Smooth muscle cell (in vitro differentiated cells): ENCODE results near the gene SH2D1A. TPM values are rescaled to one million over a fixed set of nuclear protein-coding genes. Genes with fewer than 3 reads are reported as not detected.
"Not testable (repeated sequence)": the region's sequence is repeated elsewhere in the genome, so short reads cannot be mapped to it uniquely, and the experiment has no call there.

ENCODE experiments used
- DNase-seq: peaks from one replicate; lab custom pipeline; 2025; ENCODE audit not compliant: unreplicated experiment; lab: John Stamatoyannopoulos, UW
- H2AFZ ChIP-seq: fragments of 200-600 bp; sonication (generic); 2 replicates; pipeline ENCODE4 v1.6.0; 2016; ENCODE audit warnings: antibody characterized with exemption, low read depth, mild to moderate bottlenecking
- H3F3A ChIP-seq: fragments of 200-600 bp; sonication (generic); 2 replicates; pipeline ENCODE4 v1.6.0; 2017; ENCODE audit warnings: antibody characterized with exemption, low read depth
- H3K27ac ChIP-seq: fragments of 200-600 bp; sonication (generic); 2 replicates; pipeline ENCODE4 v1.5.1; 2016; ENCODE audit warnings: low read depth, mild to moderate bottlenecking
- H3K27me3 ChIP-seq: fragments of 200-600 bp; sonication (generic); 2 replicates; pipeline ENCODE4 v1.6.1; 2016; ENCODE audit warnings: low read depth, mild to moderate bottlenecking
- H3K36me3 ChIP-seq: fragments of 200-600 bp; sonication (generic); 2 replicates; pipeline ENCODE4 v1.5.1; 2016; ENCODE audit warnings: low read depth
- H3K4me1 ChIP-seq: fragments of 200-600 bp; sonication (generic); 2 replicates; pipeline ENCODE4 v1.5.1; 2016; ENCODE audit warnings: low read depth
- H3K4me2 ChIP-seq: fragments of 200-600 bp; sonication (generic); 2 replicates; pipeline ENCODE4 v1.6.0; 2016; ENCODE audit warnings: mild to moderate bottlenecking
- H3K4me3 ChIP-seq: fragments of 200-600 bp; sonication (generic); 2 replicates; pipeline ENCODE4 v1.5.1; 2016; ENCODE audit warnings: mild to moderate bottlenecking
- H3K79me2 ChIP-seq: fragments of 200-600 bp; sonication (generic); 2 replicates; pipeline ENCODE4 v1.6.0; 2016; ENCODE audit warnings: low read depth, mild to moderate bottlenecking
- H3K9ac ChIP-seq: fragments of 200-600 bp; sonication (generic); 2 replicates; pipeline ENCODE4 v1.6.0; 2016; ENCODE audit warnings: low read depth
- H3K9me3 ChIP-seq: fragments of 200-600 bp; sonication (generic); replicated peaks from 2 replicates; pipeline ENCODE4 v1.5.1; 2016; ENCODE audit warnings: low read depth
- H4K20me1 ChIP-seq: fragments of 200-600 bp; sonication (generic); 2 replicates; pipeline ENCODE4 v1.6.0; 2016; ENCODE audit warnings: low read depth
- WGBS: methylation state at CpG from one replicate; pipeline ENCODE4 v1.1.7; 2016; ENCODE audit warnings: low lambda C conversion rate; 5-methylcytosine and 5-hydroxymethylcytosine counted together
- polyA plus RNA-seq: library from polyadenylated mRNA; unstranded; fragments of >200 nt; fragmentation: Nextera tagmentation; extraction: Ambion mirVana; gene quantifications from 2 replicates; pipeline ENCODE4 v1.2.1, GENCODE V29; 2016
- total RNA-seq: library from RNA; depleted of rRNA; stranded (reverse); fragments of >200 nt; gene quantifications from 2 replicates; pipeline ENCODE4 v1.2.3, GENCODE V29; 2014
- TF ChIP-seq, protein P1 (sequence below): fragments of 200-600 bp; sonication (generic); IDR thresholded peaks from 2 replicates; pipeline ENCODE4 v1.5.1; 2017; ENCODE audit warnings: borderline replicate concordance, mild to moderate bottlenecking, antibody characterized with exemption; ENCODE audit not compliant: insufficient read depth, poor library complexity, severe bottlenecking

The SH2D1A gene
- total RNA-seq (not detected in 2 replicates), polyA plus RNA-seq (not detected in 2 replicates)

DNA sequence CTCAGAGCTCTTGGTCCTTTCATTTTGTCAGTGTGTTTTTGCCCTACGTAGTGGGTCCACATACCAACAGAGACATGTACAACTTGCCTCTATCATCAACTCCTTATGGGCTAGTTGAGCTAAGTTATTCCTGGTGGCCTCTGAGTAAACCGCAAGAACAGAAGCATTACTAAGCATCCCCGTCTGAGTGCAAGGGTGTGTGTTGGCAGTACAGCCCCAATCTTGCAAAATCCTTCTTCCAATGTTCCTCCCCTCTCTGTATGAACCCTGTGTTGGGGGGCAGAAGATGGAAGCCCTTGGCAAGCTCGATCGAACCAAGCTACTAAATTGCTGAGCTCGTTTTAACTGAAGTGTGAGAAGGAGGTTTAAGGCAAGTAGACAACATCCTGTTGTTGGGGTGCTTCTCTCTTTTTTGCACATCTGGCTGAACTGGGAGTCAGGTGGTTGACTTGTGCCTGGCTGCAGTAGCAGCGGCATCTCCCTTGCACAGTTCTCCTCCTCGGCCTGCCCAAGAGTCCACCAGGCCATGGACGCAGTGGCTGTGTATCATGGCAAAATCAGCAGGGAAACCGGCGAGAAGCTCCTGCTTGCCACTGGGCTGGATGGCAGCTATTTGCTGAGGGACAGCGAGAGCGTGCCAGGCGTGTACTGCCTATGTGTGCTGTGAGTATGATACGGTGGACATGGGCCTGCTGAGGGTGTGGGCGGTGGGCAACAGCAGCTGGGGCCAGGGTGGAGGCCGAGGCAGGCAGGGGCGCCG is at the start of gene SH2D1A:
SH2D1A (plus strand) TSS at position 447 of the 760 bp plus-strand sequence; CDS start at position 527, 80 bp downstream.
- no peak within 1 kb of the TSS for H2AFZ ChIP-seq
- H3K27ac ChIP-seq = no peak within 1 kb of the TSS
- no peaks in the 10 kb centered on the region for H4K20me1 ChIP-seq
- no peaks in the 10 kb centered on the region for H3K27me3 ChIP-seq
- H3K36me3 ChIP-seq = no peaks in the 10 kb centered on the region
- H3K9me3 ChIP-seq = no peaks in the 10 kb centered on the region
- H3K4me2 ChIP-seq = no peak within 1 kb of the TSS
- no peaks in the 10 kb centered on the region for H3K79me2 ChIP-seq
- no peaks in the 10 kb centered on the region for H3F3A ChIP-seq
- no peak within 1 kb of the TSS for H3K4me3 ChIP-seq
- no peaks in the 10 kb centered on the region for H3K4me1 ChIP-seq
- DNase-seq = no peak
- no peak within 1 kb of the TSS for H3K9ac ChIP-seq
- TF ChIP-seq, protein P1, sequence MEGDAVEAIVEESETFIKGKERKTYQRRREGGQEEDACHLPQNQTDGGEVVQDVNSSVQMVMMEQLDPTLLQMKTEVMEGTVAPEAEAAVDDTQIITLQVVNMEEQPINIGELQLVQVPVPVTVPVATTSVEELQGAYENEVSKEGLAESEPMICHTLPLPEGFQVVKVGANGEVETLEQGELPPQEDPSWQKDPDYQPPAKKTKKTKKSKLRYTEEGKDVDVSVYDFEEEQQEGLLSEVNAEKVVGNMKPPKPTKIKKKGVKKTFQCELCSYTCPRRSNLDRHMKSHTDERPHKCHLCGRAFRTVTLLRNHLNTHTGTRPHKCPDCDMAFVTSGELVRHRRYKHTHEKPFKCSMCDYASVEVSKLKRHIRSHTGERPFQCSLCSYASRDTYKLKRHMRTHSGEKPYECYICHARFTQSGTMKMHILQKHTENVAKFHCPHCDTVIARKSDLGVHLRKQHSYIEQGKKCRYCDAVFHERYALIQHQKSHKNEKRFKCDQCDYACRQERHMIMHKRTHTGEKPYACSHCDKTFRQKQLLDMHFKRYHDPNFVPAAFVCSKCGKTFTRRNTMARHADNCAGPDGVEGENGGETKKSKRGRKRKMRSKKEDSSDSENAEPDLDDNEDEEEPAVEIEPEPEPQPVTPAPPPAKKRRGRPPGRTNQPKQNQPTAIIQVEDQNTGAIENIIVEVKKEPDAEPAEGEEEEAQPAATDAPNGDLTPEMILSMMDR = no peak
- WGBS = 89% methylated on average over 17 of the region's 19 CpGs

DNA sequence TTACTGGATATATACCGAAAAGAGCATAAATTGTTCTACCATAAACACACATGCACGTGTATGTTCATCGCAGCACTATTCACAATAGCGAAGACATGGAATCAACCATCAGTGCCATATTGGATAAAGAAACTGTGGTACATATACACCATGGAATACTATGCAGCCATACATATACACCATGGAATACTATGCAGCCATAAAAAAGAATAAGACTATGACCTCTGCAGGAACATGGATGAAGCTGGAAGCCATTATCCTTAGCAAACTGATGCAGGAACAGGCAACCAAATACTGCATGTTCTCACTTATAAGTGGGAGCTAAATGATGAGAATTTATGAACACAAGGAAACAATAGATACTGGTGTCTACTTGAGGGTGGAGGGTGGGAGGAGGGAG is 47.0 kb upstream of the SH2D1A start:
- H3K4me3 ChIP-seq, H3K9ac ChIP-seq, H3K79me2 ChIP-seq, H3F3A ChIP-seq, H3K27me3 ChIP-seq, H4K20me1 ChIP-seq, H2AFZ ChIP-seq, DNase-seq, H3K4me1 ChIP-seq, H3K9me3 ChIP-seq, H3K36me3 ChIP-seq, H3K4me2 ChIP-seq, H3K27ac ChIP-seq: not testable (repeated sequence)
- WGBS = 88% methylated on average over 4 of the region's 4 CpGs

DNA sequence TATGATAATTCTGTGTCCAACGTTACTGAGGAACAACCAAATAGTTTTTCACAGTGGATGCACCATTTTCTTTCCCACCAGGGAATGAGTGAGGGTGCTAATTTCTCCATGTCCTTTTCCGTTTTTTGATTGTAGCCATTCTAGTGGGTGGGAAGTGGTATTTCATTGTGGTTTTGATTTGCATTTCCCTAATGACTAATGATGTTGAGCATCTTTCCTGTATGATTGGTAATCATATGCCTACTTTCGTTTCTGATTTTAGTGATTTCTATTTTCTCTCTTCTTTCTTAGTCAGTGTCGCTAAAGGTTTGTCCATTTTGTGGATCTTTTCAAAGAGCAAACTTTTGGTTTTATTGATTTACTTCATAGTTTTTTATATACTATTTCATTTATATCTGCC is 46.0 kb upstream of the SH2D1A start:
- no peak overlapping the region for H2AFZ ChIP-seq

DNA sequence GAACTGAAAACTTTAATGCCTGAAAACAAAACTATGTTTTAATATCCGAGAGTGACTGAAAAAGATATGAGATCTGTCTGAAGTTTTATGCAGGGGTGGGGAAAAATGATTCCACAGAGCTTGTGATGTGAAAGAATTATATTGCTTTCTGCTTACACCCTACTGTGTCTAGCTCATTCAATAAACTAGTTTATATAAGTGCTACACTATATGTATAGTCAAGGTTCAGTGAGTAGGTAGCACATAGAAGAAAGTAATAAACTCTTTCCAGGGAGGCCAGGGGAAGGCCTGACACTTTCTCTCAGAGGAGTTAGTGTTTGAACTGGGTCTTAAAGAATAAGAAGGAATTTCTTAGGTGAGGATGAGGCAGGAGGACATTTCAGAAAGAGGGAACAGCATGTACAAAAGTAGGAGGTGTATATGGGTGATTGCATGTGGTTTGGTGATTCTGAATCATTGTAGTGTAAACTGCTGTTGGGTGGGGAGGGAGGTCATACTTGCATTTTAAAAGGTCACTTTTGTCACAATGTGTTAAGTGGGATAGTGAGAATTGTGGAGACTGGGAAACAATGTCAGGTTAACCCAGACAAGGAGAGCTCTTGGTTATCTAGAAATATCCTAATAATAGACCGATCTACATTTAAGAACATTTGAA is 39.0 kb upstream of the SH2D1A start:
- no peak overlapping the region for H3K4me3 ChIP-seq
- TF ChIP-seq, protein P1 = no peak
- H3K79me2 ChIP-seq = no peaks in the 10 kb centered on the region
- H3K27me3 ChIP-seq = no peaks in the 10 kb centered on the region
- H3K36me3 ChIP-seq = no peaks in the 10 kb centered on the region
- H3K9me3 ChIP-seq = no peaks in the 10 kb centered on the region
- no peak overlapping the region for H3K4me2 ChIP-seq
- no peak for DNase-seq
- 68% methylated on average over 2 of the region's 2 CpGs for WGBS
- no peaks in the 10 kb centered on the region for H3K4me1 ChIP-seq
- no peaks in the 10 kb centered on the region for H3F3A ChIP-seq
- H3K27ac ChIP-seq = no peak overlapping the region
- no peaks in the 10 kb centered on the region for H4K20me1 ChIP-seq
- H2AFZ ChIP-seq = no peak overlapping the region
- H3K9ac ChIP-seq = no peak overlapping the region

More for the DNA sequence above, 46.0 kb upstream of the SH2D1A start:
- H3K9ac ChIP-seq = no peak overlapping the region
- no peaks in the 10 kb centered on the region for H3K27me3 ChIP-seq
- H3F3A ChIP-seq = no peaks in the 10 kb centered on the region
- H3K36me3 ChIP-seq = no peaks in the 10 kb centered on the region
- no peaks in the 10 kb centered on the region for H3K79me2 ChIP-seq
- no peaks in the 10 kb centered on the region for H3K9me3 ChIP-seq
- no peak overlapping the region for H3K4me2 ChIP-seq
- no peak overlapping the region for H3K27ac ChIP-seq
- TF ChIP-seq, protein P1 = no peak
- H4K20me1 ChIP-seq = no peaks in the 10 kb centered on the region
- WGBS = 67% methylated on average over 4 of the region's 4 CpGs
- H3K4me3 ChIP-seq = no peak overlapping the region
- no peak for DNase-seq
- no peaks in the 10 kb centered on the region for H3K4me1 ChIP-seq
